CD14-positive monocyte (primary cell): ENCODE data around the gene AGER. TPM values are rescaled to one million over a fixed set of nuclear protein-coding genes. Genes with fewer than 3 reads are reported as not detected.

Experiments
- DNase-seq, 3 donors: peaks; one replicate each; pipeline ENCODE4 v3.0.0-alpha.2; 2011 to 2022
- H2AFZ ChIP-seq: 2 replicates; pipeline ENCODE4 v1.6.0; 2012; ENCODE audit warnings: mild to moderate bottlenecking, low read depth, low read length, inconsistent platforms; ENCODE audit not compliant: insufficient read depth, poor library complexity, severe bottlenecking
- H3K27ac ChIP-seq, 2 donors: 1 replicate in 1 of 2; 2 replicates in 1 of 2; pipeline ENCODE4 v1.5.1; 2012 to 2013; ENCODE audit warnings: low read length in 2 of 2, control low read depth in 1 of 2, inconsistent platforms in 1 of 2, low read depth in 1 of 2, mild to moderate bottlenecking in 1 of 2
- H3K27me3 ChIP-seq, 2 donors: one replicate each; pipeline versions ENCODE4 v1.6.0 to v1.6.1; 2011 to 2013; ENCODE audit warnings: low read length in 2 of 2; ENCODE audit not compliant: control insufficient read depth in 2 of 2, insufficient read depth in 2 of 2
- H3K36me3 ChIP-seq, 2 donors: replicated peaks in 1 of 2; 1 replicate in 1 of 2; 2 replicates in 1 of 2; pipeline versions ENCODE4 v1.5.1 to v1.6.1; 2012 to 2013; ENCODE audit warnings: low read length in 2 of 2, control low read depth in 1 of 2, inconsistent platforms in 1 of 2, mild to moderate bottlenecking in 1 of 2; ENCODE audit not compliant: insufficient read depth in 2 of 2, control insufficient read depth in 1 of 2
- H3K4me1 ChIP-seq, 2 donors: 1 replicate in 1 of 2; 2 replicates in 1 of 2; pipeline versions ENCODE4 v1.5.1 to v1.6.1; 2012 to 2013; ENCODE audit warnings: low read length in 2 of 2, control low read depth in 1 of 2, inconsistent platforms in 1 of 2, mild to moderate bottlenecking in 1 of 2, moderate library complexity in 1 of 2; ENCODE audit not compliant: insufficient read depth in 2 of 2, control insufficient read depth in 1 of 2
- H3K4me2 ChIP-seq: replicated peaks from 2 replicates; pipeline ENCODE3; 2012; ENCODE audit warnings: low read length, moderate library complexity, mild to moderate bottlenecking; ENCODE audit not compliant: poor library complexity, severe bottlenecking; ENCODE audit errors: extremely low read depth
- H3K4me3 ChIP-seq, 3 experiments: fragments of 200-600 bp in 1 of 3; sonication (generic) in 1 of 3; replicated peaks in 1 of 3; 1 replicate in 2 of 3; 2 replicates in 1 of 3; pipeline ENCODE4 v1.5.1; 2011 to 2013; ENCODE audit warnings: low read length in 3 of 3, mild to moderate bottlenecking in 3 of 3, control low read depth in 2 of 3, low read depth in 2 of 3, inconsistent platforms in 1 of 3, moderate library complexity in 1 of 3
- H3K79me2 ChIP-seq: 2 replicates; pipeline ENCODE4 v1.6.0; 2012; ENCODE audit warnings: mild to moderate bottlenecking, control low read depth, inconsistent platforms, low read length, moderate library complexity; ENCODE audit not compliant: insufficient read depth
- H3K9ac ChIP-seq: 2 replicates; pipeline ENCODE4 v1.6.0; 2017; ENCODE audit warnings: low read length, mild to moderate bottlenecking; ENCODE audit not compliant: insufficient read depth, poor library complexity, severe bottlenecking
- H3K9me3 ChIP-seq, 2 donors: replicated peaks in 1 of 2; 1 replicate in 1 of 2; 2 replicates in 1 of 2; pipeline versions ENCODE4 v1.5.1 to v1.6.1; 2012 to 2013; ENCODE audit warnings: low read length in 2 of 2, control low read depth in 1 of 2; ENCODE audit not compliant: control insufficient read depth in 1 of 2, insufficient read depth in 1 of 2
- H4K20me1 ChIP-seq: 2 replicates; pipeline ENCODE4 v1.6.0; 2012; ENCODE audit warnings: mild to moderate bottlenecking, low read length, control low read depth, moderate library complexity; ENCODE audit not compliant: insufficient read depth
- H3K27ac Mint-ChIP-seq, 7 donors: one replicate each; pipeline ENCODE4 v1.8.0; 2020; ENCODE audit warnings: mild to moderate bottlenecking in 7 of 7, mixed read lengths in 7 of 7, moderate library complexity in 6 of 7, inconsistent platforms in 2 of 7
- H3K27me3 Mint-ChIP-seq, 3 donors: one replicate each; pipeline ENCODE4 v1.8.0; 2021 to 2022; ENCODE audit warnings: low read depth in 3 of 3, mild to moderate bottlenecking in 3 of 3, mixed read lengths in 3 of 3, moderate library complexity in 3 of 3, inconsistent platforms in 1 of 3
- H3K36me3 Mint-ChIP-seq, 2 donors: one replicate each; pipeline ENCODE4 v1.8.0; 2020; ENCODE audit warnings: mixed read lengths in 2 of 2, inconsistent platforms in 1 of 2, mild to moderate bottlenecking in 1 of 2
- H3K4me1 Mint-ChIP-seq: one replicate; pipeline ENCODE4 v1.8.0; 2020; ENCODE audit warnings: mild to moderate bottlenecking, mixed read lengths
- H3K4me3 Mint-ChIP-seq, 2 donors: one replicate each; pipeline ENCODE4 v1.8.0; 2020; ENCODE audit warnings: mild to moderate bottlenecking in 2 of 2, mixed read lengths in 2 of 2, moderate library complexity in 1 of 2
- H3K9me3 Mint-ChIP-seq, 7 donors: one replicate each; pipeline ENCODE4 v1.8.0; 2020 to 2022; ENCODE audit warnings: mixed read lengths in 7 of 7, mild to moderate bottlenecking in 6 of 7, moderate library complexity in 6 of 7, inconsistent platforms in 2 of 7
- WGBS: methylation state at CpG from one replicate; pipeline ENCODE4 v1.1.5; 2013; ENCODE audit warnings: missing lambda C conversion rate; ENCODE audit not compliant: insufficient coverage; 5-methylcytosine and 5-hydroxymethylcytosine counted together
- intact Hi-C, 2 donors: fragments of 100-400 bp; cut with micrococcal nuclease; formaldehyde crosslinking; loops; one replicate each; pipeline versions ENCODE4 v1.15.0 to v1.15.1; 2023
- polyA plus RNA-seq, 3 donors: library from polyadenylated mRNA; depleted of rRNA in 1 of 3; unstranded in 2 of 3; stranded (reverse) in 1 of 3; fragments of 300-500 nt in 2 of 3; fragments of >200 nt in 1 of 3; fragmentation: Illumina TruSeq in 2 of 3; gene quantifications; 1 replicate in 2 of 3; 2 replicates in 1 of 3; pipeline ENCODE4 v1.2.3, GENCODE V29; 2012 to 2021
- TF ChIP-seq, protein P1 (sequence below): fragments of 200-600 bp; IDR thresholded peaks from one replicate; pipeline ENCODE4 v1.8.0; 2022; ENCODE audit warnings: antibody characterized with exemption, mild to moderate bottlenecking

The AGER gene
- polyA plus RNA-seq, 3 donors = 0.60 to 55.0 TPM; not detected in 1

DNA sequence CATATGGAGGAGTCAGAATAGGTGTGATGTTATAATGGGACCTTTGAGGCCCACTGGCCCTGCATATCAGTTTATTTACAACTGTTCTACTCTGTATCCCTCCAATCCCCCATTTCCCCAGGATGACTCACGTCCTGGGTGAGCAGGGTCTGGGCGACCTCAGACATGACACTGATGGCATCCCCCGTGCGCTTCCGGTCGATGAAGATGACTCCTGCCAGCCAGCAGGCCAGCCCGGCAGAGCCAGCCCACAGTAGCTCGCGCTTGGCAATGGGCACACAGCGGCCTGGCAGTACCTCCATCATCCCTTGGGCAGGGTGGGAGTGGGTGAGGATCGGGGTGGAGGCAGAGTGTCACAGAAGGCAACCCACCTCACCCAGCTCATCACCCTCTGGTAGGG lies 13.8 kb downstream of the AGER start:
- 87% methylated on average over 2 of the region's 11 CpGs for whole genome bisulfite sequencing
- peaks cover 32 to 38% of the 10 kb centered on the region in 2 donors for H3K36me3 Mint-ChIP-seq
- no peak overlapping the region for H3K4me3 Mint-ChIP-seq

DNA sequence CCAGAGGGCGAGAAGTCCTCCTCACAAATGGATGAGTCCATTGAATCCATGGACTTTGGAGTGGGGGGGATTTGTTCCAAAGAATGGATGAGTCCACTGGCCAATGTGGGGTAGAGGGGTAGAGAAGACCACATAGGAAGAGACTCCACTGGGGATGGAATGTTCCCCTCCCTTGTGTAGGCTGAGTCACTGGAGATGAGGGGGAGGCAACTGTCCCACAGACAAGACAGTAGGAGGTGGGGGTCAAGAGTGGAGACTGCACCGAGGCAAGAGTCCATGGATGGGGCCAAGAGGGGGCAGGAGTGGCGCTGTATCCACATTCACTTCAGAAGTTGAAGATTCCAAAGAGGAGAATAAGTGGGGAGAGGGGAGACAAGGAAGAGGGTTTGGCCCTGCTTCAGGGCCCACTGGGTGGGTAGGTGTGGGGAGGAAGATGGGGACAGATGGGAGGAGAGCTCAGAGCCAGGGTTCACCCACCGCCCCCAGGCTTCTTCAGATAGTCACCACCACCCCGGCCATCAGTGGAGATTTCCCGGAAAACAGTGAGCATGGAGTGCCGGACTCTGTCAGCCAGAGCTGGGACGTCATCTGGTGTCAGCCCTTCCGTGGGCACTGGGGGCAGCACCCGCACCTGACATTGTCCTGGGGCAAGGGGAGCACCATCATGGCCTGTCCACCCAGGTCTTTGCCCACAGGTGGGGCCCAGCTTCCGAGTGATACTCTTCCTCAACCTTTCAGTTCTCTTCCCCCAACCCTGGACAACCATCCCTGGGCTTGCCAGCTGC lies 15.1 kb downstream of the AGER start:
- DNase-seq = no peak
- no peak overlapping the region for H3K4me2 ChIP-seq
- Mint-ChIP-seq H3K4me3 (no peak overlapping the region), H3K36me3 (peaks cover 32 to 38% of the 10 kb centered on the region in 2 donors), H3K27me3 (peaks cover 0 to 3% (median 0%) of the 10 kb centered on the region in 3 donors), H3K4me1 (peaks cover 14% of the 10 kb centered on the region), H3K9me3 (no peaks in the 10 kb centered on the region), H3K27ac (peak overlapping the region in 1 of 7 donors; percentile 16)
- H3K36me3 ChIP-seq = peaks cover 27 to 32% of the 10 kb centered on the region in 2 donors
- peaks cover 7 to 13% of the 10 kb centered on the region in 2 donors for H3K4me1 ChIP-seq
- no peaks in the 10 kb centered on the region for H4K20me1 ChIP-seq
- intact Hi-C loops = no loop called here
- TF ChIP-seq, protein P1, sequence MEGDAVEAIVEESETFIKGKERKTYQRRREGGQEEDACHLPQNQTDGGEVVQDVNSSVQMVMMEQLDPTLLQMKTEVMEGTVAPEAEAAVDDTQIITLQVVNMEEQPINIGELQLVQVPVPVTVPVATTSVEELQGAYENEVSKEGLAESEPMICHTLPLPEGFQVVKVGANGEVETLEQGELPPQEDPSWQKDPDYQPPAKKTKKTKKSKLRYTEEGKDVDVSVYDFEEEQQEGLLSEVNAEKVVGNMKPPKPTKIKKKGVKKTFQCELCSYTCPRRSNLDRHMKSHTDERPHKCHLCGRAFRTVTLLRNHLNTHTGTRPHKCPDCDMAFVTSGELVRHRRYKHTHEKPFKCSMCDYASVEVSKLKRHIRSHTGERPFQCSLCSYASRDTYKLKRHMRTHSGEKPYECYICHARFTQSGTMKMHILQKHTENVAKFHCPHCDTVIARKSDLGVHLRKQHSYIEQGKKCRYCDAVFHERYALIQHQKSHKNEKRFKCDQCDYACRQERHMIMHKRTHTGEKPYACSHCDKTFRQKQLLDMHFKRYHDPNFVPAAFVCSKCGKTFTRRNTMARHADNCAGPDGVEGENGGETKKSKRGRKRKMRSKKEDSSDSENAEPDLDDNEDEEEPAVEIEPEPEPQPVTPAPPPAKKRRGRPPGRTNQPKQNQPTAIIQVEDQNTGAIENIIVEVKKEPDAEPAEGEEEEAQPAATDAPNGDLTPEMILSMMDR = no peak
- no peak overlapping the region for H3K9ac ChIP-seq
- H3K79me2 ChIP-seq = no peaks in the 10 kb centered on the region
- no peaks in the 10 kb centered on the region for H3K27me3 ChIP-seq
- no peak overlapping the region for H2AFZ ChIP-seq
- no peak overlapping the region for H3K4me3 ChIP-seq
- WGBS = 95% methylated on average over 9 of the region's 11 CpGs
- H3K27ac ChIP-seq = no peak overlapping the region
- H3K9me3 ChIP-seq = no peaks in the 10 kb centered on the region

More for the DNA sequence above, 13.8 kb downstream of the AGER start:
- Histone ChIP-seq H3K4me1 (peaks cover 14 to 20% of the 10 kb centered on the region in 2 donors), H3K27me3 (no peaks in the 10 kb centered on the region), H2AFZ (no peak overlapping the region), H3K4me2 (no peak overlapping the region), H3K9me3 (no peaks in the 10 kb centered on the region), H3K79me2 (peaks cover 11% of the 10 kb centered on the region), H3K27ac (no peak overlapping the region), H3K9ac (no peak overlapping the region), H3K36me3 (peaks cover 27 to 32% of the 10 kb centered on the region in 2 donors), H3K4me3 (no peak overlapping the region), H4K20me1 (no peaks in the 10 kb centered on the region)
- no peak for DNase-seq
- intact Hi-C loops = no loop called here
- H3K4me1 Mint-ChIP-seq = peaks cover 25% of the 10 kb centered on the region
- H3K27me3 Mint-ChIP-seq = peaks cover 0 to 3% (median 0%) of the 10 kb centered on the region in 3 donors
- no peaks in the 10 kb centered on the region for H3K9me3 Mint-ChIP-seq
- H3K27ac Mint-ChIP-seq = peak overlapping the region in 3 of 7 donors; percentile 47 to 64 (median 48)
- TF ChIP-seq, protein P1 = no peak
